HCT116 (cell line): ENCODE data around the gene SULT1B1. TPM values are rescaled to one million over a fixed set of nuclear protein-coding genes. Genes with fewer than 3 reads are reported as not detected.

Experiments used
- ATAC-seq: fragments of 200-7000 bp; cut with Tn5 transposase; 2 replicates; pipeline ENCODE4 v1.9.1; 2020; ENCODE audit warnings: mild to moderate bottlenecking, moderate library complexity
- BruUV-seq: library from RNA; stranded (reverse); fragments of 400-500 nt; replicated peaks from 2 replicates; lab custom pipeline; 2021; lab: Mats Ljungman, UMichigan
- CTCF ChIA-PET: fragments of 300-600 bp; sonication (Branson Sonifier 250); formaldehyde crosslinking; loops from one replicate; lab custom pipeline; 2021; ENCODE audit warnings: antibody characterized with exemption; lab: Charles Lee
- POLR2A ChIA-PET: fragments of 300-600, 350-600 bp; sonication (Branson Sonifier 250); formaldehyde crosslinking; loops from one replicate; lab custom pipeline; 2021; ENCODE audit warnings: antibody characterized with exemption; lab: Charles Lee
- RAD21 ChIA-PET, 2 experiments: fragments of 300-600 bp; sonication (Branson Sonifier 250); formaldehyde crosslinking; loops; one replicate each; lab custom pipeline; 2023; ENCODE audit warnings: low total read pairs in 2 of 2; ENCODE audit not compliant: uncharacterized antibody in 2 of 2, unreplicated experiment in 2 of 2, low non-redundant PET in 1 of 2; lab: Charles Lee
- DNase-seq: peaks from one replicate; pipeline ENCODE4 v3.0.0-alpha.2; 2010; ENCODE audit warnings: low read depth, low spot score
- H2AFZ ChIP-seq: fragments of 200-600 bp; shearing (Covaris generic), sonication (generic); 2 replicates; pipeline ENCODE4 v1.6.1; 2017; ENCODE audit warnings: low read depth, mixed run types, mixed read lengths, antibody characterized with exemption, low read length; ENCODE audit not compliant: poor library complexity, severe bottlenecking
- H3K27ac ChIP-seq: 2 replicates; pipeline ENCODE4 v1.5.1; 2012; ENCODE audit warnings: low read depth, low read length
- H3K27me3 ChIP-seq: fragments of 200-600 bp; sonication (generic); 2 replicates; pipeline ENCODE4 v1.6.1; 2016; ENCODE audit warnings: mixed run types, low read length, mixed read lengths; ENCODE audit not compliant: insufficient read depth
- H3K36me3 ChIP-seq, 2 experiments: fragments of 200-500 bp in 1 of 2; fragments of 200-600 bp in 1 of 2; sonication (Bioruptor generic) in 1 of 2; sonication (generic) in 1 of 2; 2 replicates each; pipeline versions ENCODE4 v1.5.1 to v1.6.1; 2014 to 2016; ENCODE audit warnings: low read length in 2 of 2, inconsistent platforms in 1 of 2, mixed read lengths in 1 of 2, mixed run types in 1 of 2; ENCODE audit not compliant: insufficient read depth in 2 of 2, control insufficient read depth in 1 of 2
- H3K4me1 ChIP-seq, 2 experiments: fragments of 200-600 bp in 1 of 2; sonication (generic) in 1 of 2; 2 replicates each; pipeline versions ENCODE4 v1.5.1 to v1.6.1; 2012 to 2017; ENCODE audit warnings: low read length in 2 of 2, inconsistent platforms in 1 of 2, mild to moderate bottlenecking in 1 of 2, mixed read lengths in 1 of 2, mixed run types in 1 of 2, moderate library complexity in 1 of 2; ENCODE audit not compliant: insufficient read depth in 2 of 2, control insufficient read depth in 1 of 2
- H3K4me2 ChIP-seq: fragments of 200-600 bp; sonication (generic); 2 replicates; pipeline ENCODE4 v1.6.1; 2017; ENCODE audit warnings: mixed run types, low read length, mixed read lengths
- H3K4me3 ChIP-seq, 2 experiments: fragments of 200-600 bp in 1 of 2; sonication (generic) in 1 of 2; replicated peaks in 1 of 2; 2 replicates each; pipeline ENCODE4 v1.5.1; 2011 to 2016; ENCODE audit warnings: low read length in 2 of 2, control low read depth in 1 of 2, low read depth in 1 of 2, mild to moderate bottlenecking in 1 of 2, mixed read lengths in 1 of 2, mixed run types in 1 of 2
- H3K79me2 ChIP-seq: fragments of 200-600 bp; sonication (generic); 2 replicates; pipeline ENCODE4 v1.6.1; 2017; ENCODE audit warnings: mild to moderate bottlenecking, mixed run types, low read length, moderate library complexity, mixed read lengths; ENCODE audit not compliant: insufficient read depth
- H3K9ac ChIP-seq: fragments of 200-600 bp; sonication (generic); 2 replicates; pipeline ENCODE4 v1.6.1; 2016; ENCODE audit warnings: low read length, mixed read lengths
- H3K9me2 ChIP-seq: fragments of 200-600 bp; sonication (generic), shearing (Covaris generic); 2 replicates; pipeline ENCODE4 v1.6.1; 2017; ENCODE audit warnings: mixed run types, mild to moderate bottlenecking, moderate library complexity; ENCODE audit not compliant: insufficient read depth
- H3K9me3 ChIP-seq, 2 experiments: fragments of 200-500 bp in 1 of 2; fragments of 200-600 bp in 1 of 2; sonication (Bioruptor generic) in 1 of 2; sonication (generic) in 1 of 2; 2 replicates each; pipeline ENCODE4 v1.6.1; 2014 to 2017; ENCODE audit warnings: low read length in 2 of 2, mixed read lengths in 2 of 2, inconsistent platforms in 1 of 2, low read depth in 1 of 2, mild to moderate bottlenecking in 1 of 2, mixed run types in 1 of 2, moderate library complexity in 1 of 2; ENCODE audit not compliant: control insufficient read depth in 1 of 2, insufficient read depth in 1 of 2
- H4K20me1 ChIP-seq: fragments of 200-600 bp; sonication (generic), shearing (Covaris generic); 2 replicates; pipeline ENCODE4 v1.6.1; 2017; ENCODE audit warnings: mixed run types, mild to moderate bottlenecking, moderate library complexity; ENCODE audit not compliant: insufficient read depth
- ATF3 ChIP-seq: IDR thresholded peaks from 2 replicates; pipeline ENCODE4 v1.6.1; 2012
- CBX3 ChIP-seq: IDR thresholded peaks from 2 replicates; pipeline ENCODE4 v1.6.1; 2012; ENCODE audit warnings: low read depth
- CEBPB ChIP-seq: IDR thresholded peaks from 2 replicates; pipeline ENCODE4 v1.6.1; 2012; ENCODE audit warnings: low read depth
- CTCF ChIP-seq, 3 experiments: fragments of 200-600 bp in 1 of 3; sonication (generic) in 1 of 3; IDR thresholded peaks in 2 of 3; conservative IDR thresholded peaks in 1 of 3; 2 replicates each; pipeline ENCODE4 v1.5.1; 2012 to 2017; ENCODE audit warnings: low read depth in 2 of 3, low read length in 2 of 3, antibody characterized with exemption in 1 of 3, borderline replicate concordance in 1 of 3, control low read depth in 1 of 3, mild to moderate bottlenecking in 1 of 3, mixed read lengths in 1 of 3, mixed run types in 1 of 3, moderate library complexity in 1 of 3; ENCODE audit not compliant: insufficient read depth in 1 of 3
- EGR1 ChIP-seq: IDR thresholded peaks from 2 replicates; pipeline ENCODE4 v1.6.1; 2012; ENCODE audit warnings: low read depth
- ELF1 ChIP-seq: IDR thresholded peaks from 2 replicates; pipeline ENCODE4 v1.6.1; 2012; ENCODE audit warnings: low read depth, borderline replicate concordance
- EZH2 ChIP-seq: fragments of 200-600 bp; sonication (generic); IDR thresholded peaks from 2 replicates; pipeline ENCODE4 v1.6.1; 2017; ENCODE audit warnings: antibody characterized with exemption, mixed run types
- EZH2phosphoT487 ChIP-seq: fragments of 200-600 bp; IDR thresholded peaks from 2 replicates; pipeline ENCODE4 v1.6.1; 2018; ENCODE audit warnings: antibody characterized with exemption, borderline replicate concordance
- JUND ChIP-seq: IDR thresholded peaks from 2 replicates; pipeline ENCODE4 v1.6.1; 2012
- POLR2A ChIP-seq: IDR thresholded peaks from 2 replicates; pipeline ENCODE4 v1.7.0; 2011; ENCODE audit warnings: borderline replicate concordance; ENCODE audit not compliant: insufficient read depth, insufficient read length; ENCODE audit errors: extremely low read depth
- POLR2AphosphoS5 ChIP-seq: IDR thresholded peaks from 2 replicates; pipeline ENCODE4 v1.6.1; 2011; ENCODE audit warnings: mild to moderate bottlenecking, low read depth, low read length, moderate library complexity
- RAD21 ChIP-seq: IDR thresholded peaks from 2 replicates; pipeline ENCODE4 v1.6.1; 2012; ENCODE audit warnings: low read depth, mild to moderate bottlenecking
- REST ChIP-seq: IDR thresholded peaks from 2 replicates; pipeline ENCODE4 v1.6.1; 2012; ENCODE audit warnings: low read depth
- SIN3A ChIP-seq: IDR thresholded peaks from 2 replicates; pipeline ENCODE4 v1.6.1; 2012; ENCODE audit warnings: low read depth
- SP1 ChIP-seq: IDR thresholded peaks from 2 replicates; pipeline ENCODE4 v1.6.1; 2012; ENCODE audit warnings: low read depth
- SRF ChIP-seq: IDR thresholded peaks from 2 replicates; pipeline ENCODE4 v1.6.1; 2012; ENCODE audit warnings: low read depth
- TCF7L2 ChIP-seq: IDR thresholded peaks from 2 replicates; pipeline ENCODE4 v1.7.0; 2011; ENCODE audit warnings: borderline replicate concordance, inconsistent platforms; ENCODE audit not compliant: insufficient read depth, insufficient read length; ENCODE audit errors: extremely low read depth
- ZNF274 ChIP-seq: fragments of 200-500 bp; sonication (Bioruptor generic); IDR thresholded peaks from 2 replicates; pipeline ENCODE4 v1.6.1; 2014; ENCODE audit warnings: mild to moderate bottlenecking, low read depth, low read length, inconsistent platforms
- intact Hi-C: fragments of 100-400 bp; cut with micrococcal nuclease; formaldehyde crosslinking; loops from 2 replicates; pipeline ENCODE4 v1.10.0; 2022
- total RNA-seq: library from RNA; stranded (reverse); gene quantifications from one replicate; pipeline ENCODE4 v1.2.1, GENCODE V29; 2021; ENCODE audit not compliant: unreplicated experiment

SULT1B1 gene
- total RNA-seq, 1 experiment from 2014 or later = 0.10 TPM

- no peak for DNase-seq
- intact Hi-C loops = no loop called here
- BruUV-seq = no TSS peak
- ChIA-PET POLR2A (no interaction called here), RAD21 (no interaction called here), CTCF (no interaction called here)
- Histone ChIP-seq H3K9me3 (no peaks in the 10 kb centered on the region), H3K4me1 (no peaks in the 10 kb centered on the region), H3K27me3 (no peaks in the 10 kb centered on the region), H3K27ac (no peak overlapping the region), H3K4me2 (no peak overlapping the region), H4K20me1 (no peaks in the 10 kb centered on the region), H3K9me2 (no peaks in the 10 kb centered on the region), H3K79me2 (no peaks in the 10 kb centered on the region), H3K9ac (no peak overlapping the region), H3K4me3 (no peak overlapping the region), H3K36me3 (no peaks in the 10 kb centered on the region), H2AFZ (no peak overlapping the region)
- ATAC-seq = no peak
- no peak for TF ChIP-seq ATF3
- no peak for TF ChIP-seq ELF1
- TF ChIP-seq SIN3A = no peak
- no peak for TF ChIP-seq SP1
- no peak for TF ChIP-seq SRF
- no peak for TF ChIP-seq POLR2AphosphoS5
- no peak for TF ChIP-seq POLR2A
- TF ChIP-seq EGR1 = no peak
- TF ChIP-seq EZH2phosphoT487 = no peak
- TF ChIP-seq TCF7L2 = no peak
- no peak for TF ChIP-seq REST
- no peak for TF ChIP-seq EZH2
- no peak for TF ChIP-seq CTCF (IDR thresholded peaks at IDR 0.05 in 2 of 3, conservative IDR thresholded peaks at IDR 0.05 in 1 of 3; ENCODE audit: borderline replicate concordance in 1 of 3, insufficient read depth in 1 of 3, low read depth in 2 of 3, low read length in 2 of 3)
- no peak for TF ChIP-seq CBX3
- TF ChIP-seq JUND = no peak
- TF ChIP-seq CEBPB = no peak
- no peak for TF ChIP-seq ZNF274
- no peak for TF ChIP-seq RAD21
These were observed 27.5 kb upstream of the SULT1B1 start for GRCh38 chr4:69787879-69788278.
